ENCODE measurements around the gene BBS9. TPM values are rescaled to one million over a fixed set of nuclear protein-coding genes. Genes with fewer than 3 reads are reported as not detected.

Gene BBS9
- total RNA-seq, 1 experiment from 2014 or later = 26.4 TPM

DNA sequence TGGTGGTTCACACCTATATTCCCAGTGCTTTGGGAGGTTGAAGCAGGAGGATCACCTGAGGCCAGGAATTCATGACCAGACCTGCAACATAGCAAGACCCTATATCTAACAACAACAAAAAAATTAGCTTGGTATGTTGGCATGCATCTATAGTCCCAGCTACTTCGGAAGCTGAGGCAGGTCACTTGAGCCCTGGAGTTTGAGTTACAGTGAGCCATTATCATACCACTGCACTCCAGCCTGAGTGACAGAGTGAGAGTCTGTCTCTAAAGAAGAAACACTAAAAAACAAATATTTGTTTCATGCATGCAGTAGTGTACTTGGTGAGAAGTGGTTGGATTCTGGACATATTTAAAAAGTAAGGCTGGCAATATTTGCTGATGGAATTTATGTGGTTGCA lies 198.1 kb downstream of the BBS9 start:
- Histone ChIP-seq H3K79me2 (ENCODE audit: insufficient read depth, low read length) (no peaks in the 10 kb centered on the region), H3K9me3 (ENCODE audit: control insufficient read depth, low read depth, low read length) (no peaks in the 10 kb centered on the region), H3K23me2 (ENCODE audit: insufficient read length, low read depth, low read length, poor library complexity, severe bottlenecking) (no peaks in the 10 kb centered on the region), H3K4ac (ENCODE audit: low read depth, low read length) (no peak overlapping the region), H3K56ac (ENCODE audit: insufficient read length, low read depth, low read length) (no peak overlapping the region), H3K9ac (ENCODE audit: extremely low read depth, insufficient read length, low read length) (no peak overlapping the region), H4K20me1 (ENCODE audit: control insufficient read depth, insufficient read depth, insufficient read length) (no peaks in the 10 kb centered on the region), H3K4me2 (ENCODE audit: insufficient read depth, insufficient read length, low read length) (no peak overlapping the region), H4K5ac (ENCODE audit: insufficient read length, low read depth, low read length) (no peak overlapping the region), H3K27me3 (ENCODE audit: insufficient read depth, low read length) (no peaks in the 10 kb centered on the region), H2BK15ac (ENCODE audit: low read depth, low read length) (no peak overlapping the region), H2BK20ac (ENCODE audit: low read depth, low read length, poor library complexity, severe bottlenecking) (no peak overlapping the region), H3K4me1 (ENCODE audit: insufficient read depth, low read length) (no peaks in the 10 kb centered on the region), H2BK5ac (ENCODE audit: insufficient read length, low read length) (no peak overlapping the region), H3K27ac (ENCODE audit: insufficient read length, low read depth, low read length) (no peak overlapping the region), H4K91ac (ENCODE audit: insufficient read length, low read depth, low read length) (no peak overlapping the region), H3K18ac (ENCODE audit: insufficient read length, low read depth, low read length) (no peak overlapping the region), H2AK5ac (ENCODE audit: insufficient read length, low read length) (no peak overlapping the region), H3K23ac (ENCODE audit: insufficient read length, low read depth, low read length) (no peak overlapping the region), H2AFZ (ENCODE audit: low read length) (no peak overlapping the region), H3K14ac (ENCODE audit: insufficient read depth, low read length) (no peak overlapping the region), H2BK12ac (ENCODE audit: insufficient read length, low read depth, low read length) (no peak overlapping the region), H3K79me1 (ENCODE audit: insufficient read depth, low read depth, low read length, poor library complexity, severe bottlenecking) (no peaks in the 10 kb centered on the region), H2BK120ac (ENCODE audit: low read depth, low read length, poor library complexity, severe bottlenecking) (no peak overlapping the region), H3T11ph (ENCODE audit: low read length) (no peak overlapping the region), H4K8ac (replicated peaks; ENCODE audit: insufficient read length, low read depth, low read length) (no peak overlapping the region)
- no CpG with 5 or more reads among the region's 1 CpG for WGBS (ENCODE audit: extremely low coverage, insufficient read length, low lambda C conversion rate)
- Mint-ChIP-seq H3K36me3 (ENCODE audit: insufficient read depth in 1 of 3, low read depth in 3 of 3) (no peaks in the 10 kb centered on the region), H3K27me3 (ENCODE audit: low read depth) (no peaks in the 10 kb centered on the region), H3K27ac (no peak overlapping the region), H3K4me1 (no peaks in the 10 kb centered on the region), H3K9me3 (no peaks in the 10 kb centered on the region), H3K4me3 (no peak overlapping the region)
- DNase-seq = no peak
- TF ChIP-seq, protein P1, sequence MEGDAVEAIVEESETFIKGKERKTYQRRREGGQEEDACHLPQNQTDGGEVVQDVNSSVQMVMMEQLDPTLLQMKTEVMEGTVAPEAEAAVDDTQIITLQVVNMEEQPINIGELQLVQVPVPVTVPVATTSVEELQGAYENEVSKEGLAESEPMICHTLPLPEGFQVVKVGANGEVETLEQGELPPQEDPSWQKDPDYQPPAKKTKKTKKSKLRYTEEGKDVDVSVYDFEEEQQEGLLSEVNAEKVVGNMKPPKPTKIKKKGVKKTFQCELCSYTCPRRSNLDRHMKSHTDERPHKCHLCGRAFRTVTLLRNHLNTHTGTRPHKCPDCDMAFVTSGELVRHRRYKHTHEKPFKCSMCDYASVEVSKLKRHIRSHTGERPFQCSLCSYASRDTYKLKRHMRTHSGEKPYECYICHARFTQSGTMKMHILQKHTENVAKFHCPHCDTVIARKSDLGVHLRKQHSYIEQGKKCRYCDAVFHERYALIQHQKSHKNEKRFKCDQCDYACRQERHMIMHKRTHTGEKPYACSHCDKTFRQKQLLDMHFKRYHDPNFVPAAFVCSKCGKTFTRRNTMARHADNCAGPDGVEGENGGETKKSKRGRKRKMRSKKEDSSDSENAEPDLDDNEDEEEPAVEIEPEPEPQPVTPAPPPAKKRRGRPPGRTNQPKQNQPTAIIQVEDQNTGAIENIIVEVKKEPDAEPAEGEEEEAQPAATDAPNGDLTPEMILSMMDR (conservative IDR thresholded peaks at IDR 0.05) = no peak
